ENCODE results near the gene GBGT1. TPM values are rescaled to one million over a fixed set of nuclear protein-coding genes. Genes with fewer than 3 reads are reported as not detected.
A peak's percentile ranks its signal among the peaks of the same experiment; 100 is the strongest.
"Not testable (repeated sequence)": the region's sequence is repeated elsewhere in the genome, so short reads cannot be mapped to it uniquely, and the experiment has no call there.

Gene GBGT1
- 10 to 100 TPM in 3 of 4 donors, 1 to 10 TPM in 1; 7.0 to 49.5 (median 14.1) TPM for total RNA-seq

GRCh38 chr9:133163504-133164172 lies at the start of gene GBGT1:
Gene GBGT1, minus strand, starts transcription at chr9:133163914. Its CDS starts 1,502 bp downstream, at chr9:133162412.
- H3K27ac ChIP-seq = peak within 1 kb of the TSS; percentile 47 to 83 (median 68)
- H3K4me1 ChIP-seq = peaks cover 0 to 24% (median 4%) of the 10 kb centered on the region in 4 donors
- DNase-seq = peak; percentile 77 to 87 (median 79)
- no peaks in the 10 kb centered on the region for H3K36me3 ChIP-seq
- no peaks in the 10 kb centered on the region for H3K9me3 ChIP-seq
- peak in 1 of 2 donors; percentile 32 for TF ChIP-seq POLR2A (IDR thresholded peaks at IDR 0.05)
- no peak for TF ChIP-seq CTCF (IDR thresholded peaks at IDR 0.05)
- H3K4me3 ChIP-seq = peak within 1 kb of the TSS; percentile 53 to 75 (median 65)
- no peaks in the 10 kb centered on the region for H3K27me3 ChIP-seq

- no peaks in the 10 kb centered on the region for H3K36me3 ChIP-seq
- no peaks in the 10 kb centered on the region for H3K9me3 ChIP-seq
- H3K4me3 ChIP-seq = no peak overlapping the region
- H3K4me1 ChIP-seq = no peaks in the 10 kb centered on the region
- H3K27ac ChIP-seq = no peak overlapping the region
- TF ChIP-seq POLR2A (IDR thresholded peaks at IDR 0.05) (no peak), CTCF (IDR thresholded peaks at IDR 0.05) (no peak)
- H3K27me3 ChIP-seq = no peaks in the 10 kb centered on the region
- DNase-seq = no peak
Measured at GRCh38 chr9:133210609-133211008, 46.9 kb upstream of the GBGT1 start.

- no peak overlapping the region for H3K4me3 ChIP-seq
- no peak for TF ChIP-seq CTCF (IDR thresholded peaks at IDR 0.05)
- TF ChIP-seq POLR2A (IDR thresholded peaks at IDR 0.05) = no peak
- H3K27me3 ChIP-seq = no peaks in the 10 kb centered on the region
- H3K9me3 ChIP-seq = no peaks in the 10 kb centered on the region
- no peaks in the 10 kb centered on the region for H3K4me1 ChIP-seq
- DNase-seq = no peak
- no peak overlapping the region for H3K27ac ChIP-seq
- no peaks in the 10 kb centered on the region for H3K36me3 ChIP-seq
Measured at GRCh38 chr9:133210202-133210532, 46.5 kb upstream of the GBGT1 start.

- not testable (repeated sequence) for H3K27ac ChIP-seq, H3K4me1 ChIP-seq, H3K27me3 ChIP-seq, DNase-seq, H3K9me3 ChIP-seq, H3K4me3 ChIP-seq, H3K36me3 ChIP-seq
Measured at GRCh38 chr9:133209327-133210201, 45.9 kb upstream of the GBGT1 start.

GRCh38 chr9:133208880-133209300 lies 45.2 kb upstream of the GBGT1 start, which contains the start of gene OBP2B:
Gene OBP2B, minus strand, starts transcription at chr9:133209250. Its CDS starts 51 bp downstream, at chr9:133209199.
- H3K4me1 ChIP-seq, H3K36me3 ChIP-seq, H3K27me3 ChIP-seq, DNase-seq, H3K4me3 ChIP-seq, H3K27ac ChIP-seq, H3K9me3 ChIP-seq: not testable (repeated sequence)

- not testable (repeated sequence) for DNase-seq, H3K27ac ChIP-seq, H3K4me3 ChIP-seq, H3K36me3 ChIP-seq, H3K4me1 ChIP-seq, H3K9me3 ChIP-seq, H3K27me3 ChIP-seq
Measured at GRCh38 chr9:133208171-133208879, 44.6 kb upstream of the GBGT1 start.

Data from Peyer's patch (tissue), 4 donors.